Lung (tissue), 12 donors: Measurements from ENCODE around the gene KYAT1. TPM values are rescaled to one million over a fixed set of nuclear protein-coding genes. Genes with fewer than 3 reads are reported as not detected.

Experiments used
- ATAC-seq: fragments of 200-7000 bp; cut with Tn5 transposase; one replicate; pipeline ENCODE4 v1.9.1; 2020; ENCODE audit warnings: moderate number of reproducible peaks; ENCODE audit not compliant: insufficient read depth, low FRiP score
- DNase-seq, 3 donors: peaks; one replicate each; pipeline ENCODE4 v3.0.0-alpha.2; 2013 to 2017
- H3K27ac ChIP-seq, 2 donors: one replicate each; pipeline ENCODE4 v1.5.1; 2013; ENCODE audit warnings: mild to moderate bottlenecking in 2 of 2, moderate library complexity in 2 of 2, control low read depth in 1 of 2, inconsistent platforms in 1 of 2, low read depth in 1 of 2, low read length in 1 of 2
- H3K27me3 ChIP-seq, 3 donors: one replicate each; pipeline ENCODE4 v1.5.1; 2013; ENCODE audit warnings: low read length in 2 of 3; ENCODE audit not compliant: control insufficient read depth in 3 of 3, insufficient read depth in 3 of 3
- H3K36me3 ChIP-seq, 4 donors: one replicate each; pipeline ENCODE4 v1.5.1; 2013; ENCODE audit warnings: low read length in 4 of 4, mild to moderate bottlenecking in 1 of 4, moderate library complexity in 1 of 4; ENCODE audit not compliant: control insufficient read depth in 4 of 4, insufficient read depth in 4 of 4
- H3K4me1 ChIP-seq, 5 donors: one replicate each; pipeline ENCODE4 v1.5.1; 2013; ENCODE audit warnings: low read length in 5 of 5, mild to moderate bottlenecking in 2 of 5, moderate library complexity in 1 of 5; ENCODE audit not compliant: control insufficient read depth in 5 of 5, insufficient read depth in 5 of 5
- H3K4me3 ChIP-seq: one replicate; pipeline ENCODE4 v1.5.1; 2013; ENCODE audit warnings: mild to moderate bottlenecking, control low read depth, moderate library complexity
- H3K9ac ChIP-seq, 2 donors: one replicate each; pipeline ENCODE4 v1.5.1; 2013; ENCODE audit warnings: low read length in 2 of 2, control low read depth in 1 of 2; ENCODE audit not compliant: insufficient read depth in 1 of 2
- H3K9me3 ChIP-seq, 4 donors: one replicate each; pipeline ENCODE4 v1.5.1; 2013; ENCODE audit warnings: low read length in 3 of 4, mild to moderate bottlenecking in 1 of 4, moderate library complexity in 1 of 4; ENCODE audit not compliant: control insufficient read depth in 4 of 4, insufficient read depth in 3 of 4
- WGBS, 2 donors: extraction: QIAGEN DNeasy Blood & Tissue Kit; methylation state at CpG; one replicate each; pipeline ENCODE4 v1.1.7; 2013; 5-methylcytosine and 5-hydroxymethylcytosine counted together
- polyA plus RNA-seq, 2 donors: library from polyadenylated mRNA; stranded (reverse); fragments of 200-250 nt; gene quantifications; one replicate each; pipeline ENCODE4 v1.2.1, GENCODE V29; 2013
- total RNA-seq, 2 donors: library from RNA; depleted of rRNA in 1 of 2; stranded (reverse); fragments of >200 nt in 1 of 2; gene quantifications; one replicate each; pipeline ENCODE4 v1.2.1, GENCODE V29; 2014 to 2021
- TF ChIP-seq, protein P1 (sequence below): IDR thresholded peaks from 2 replicates; pipeline ENCODE4 v1.5.1; 2012; ENCODE audit warnings: mild to moderate bottlenecking; ENCODE audit errors: control extremely low read depth, extremely low read depth
- donor health status: control.
- donor health status: control.
- donor health status: Bipolar disorder and iron deficiency.
- donor health status: healthy.
- donor health status: DM: yes; HTN: yes; CAD: no.

The KYAT1 gene
- total and polyA plus RNA-seq, 4 donors: 4.5 to 7.7 (median 4.8) TPM

DNA sequence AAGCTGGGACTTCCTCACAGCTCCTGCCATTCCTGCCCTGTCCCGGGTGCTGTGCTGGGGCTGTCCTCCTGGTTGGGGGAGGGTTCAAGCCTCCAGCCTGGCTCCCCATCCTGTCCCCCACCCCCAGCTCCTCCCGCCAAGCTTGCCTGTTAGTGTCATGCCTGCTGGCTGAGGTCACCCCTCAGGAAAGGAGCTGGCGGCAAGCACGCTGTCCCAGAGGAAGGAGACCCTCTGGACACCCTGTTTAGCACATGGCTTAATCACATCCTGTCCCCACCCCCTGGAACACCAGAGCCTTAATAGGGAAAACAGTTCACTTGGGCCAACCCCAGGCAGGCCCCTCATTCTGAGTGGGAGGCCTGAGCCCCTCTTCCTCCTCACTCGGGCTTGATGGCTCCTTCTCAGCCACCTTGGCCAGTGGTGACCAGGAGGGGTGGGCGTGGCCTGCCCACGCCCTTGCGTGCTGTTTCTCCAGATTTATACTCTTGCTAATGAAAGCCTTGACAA is 29.8 kb upstream of the KYAT1 start:
- no peak overlapping the region for H3K4me3 ChIP-seq
- peaks cover 16 to 66% (median 26%) of the 10 kb centered on the region in 5 donors for H3K4me1 ChIP-seq
- peak; percentile 55 to 80 (median 68) for DNase-seq
- H3K36me3 ChIP-seq: peaks cover 17 to 42% (median 30%) of the 10 kb centered on the region in 4 donors
- ATAC-seq: peak; percentile 22
- TF ChIP-seq, protein P1, sequence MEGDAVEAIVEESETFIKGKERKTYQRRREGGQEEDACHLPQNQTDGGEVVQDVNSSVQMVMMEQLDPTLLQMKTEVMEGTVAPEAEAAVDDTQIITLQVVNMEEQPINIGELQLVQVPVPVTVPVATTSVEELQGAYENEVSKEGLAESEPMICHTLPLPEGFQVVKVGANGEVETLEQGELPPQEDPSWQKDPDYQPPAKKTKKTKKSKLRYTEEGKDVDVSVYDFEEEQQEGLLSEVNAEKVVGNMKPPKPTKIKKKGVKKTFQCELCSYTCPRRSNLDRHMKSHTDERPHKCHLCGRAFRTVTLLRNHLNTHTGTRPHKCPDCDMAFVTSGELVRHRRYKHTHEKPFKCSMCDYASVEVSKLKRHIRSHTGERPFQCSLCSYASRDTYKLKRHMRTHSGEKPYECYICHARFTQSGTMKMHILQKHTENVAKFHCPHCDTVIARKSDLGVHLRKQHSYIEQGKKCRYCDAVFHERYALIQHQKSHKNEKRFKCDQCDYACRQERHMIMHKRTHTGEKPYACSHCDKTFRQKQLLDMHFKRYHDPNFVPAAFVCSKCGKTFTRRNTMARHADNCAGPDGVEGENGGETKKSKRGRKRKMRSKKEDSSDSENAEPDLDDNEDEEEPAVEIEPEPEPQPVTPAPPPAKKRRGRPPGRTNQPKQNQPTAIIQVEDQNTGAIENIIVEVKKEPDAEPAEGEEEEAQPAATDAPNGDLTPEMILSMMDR: no peak
- 29 to 31% methylated on average over 8 of the region's 8 CpGs for WGBS, 2 donors
- no peaks in the 10 kb centered on the region for H3K9me3 ChIP-seq
- H3K27ac ChIP-seq: peak overlapping the region; percentile 82 to 90
- H3K9ac ChIP-seq: peak overlapping the region in 1 of 2 donors; percentile 3
- no peaks in the 10 kb centered on the region for H3K27me3 ChIP-seq

DNA sequence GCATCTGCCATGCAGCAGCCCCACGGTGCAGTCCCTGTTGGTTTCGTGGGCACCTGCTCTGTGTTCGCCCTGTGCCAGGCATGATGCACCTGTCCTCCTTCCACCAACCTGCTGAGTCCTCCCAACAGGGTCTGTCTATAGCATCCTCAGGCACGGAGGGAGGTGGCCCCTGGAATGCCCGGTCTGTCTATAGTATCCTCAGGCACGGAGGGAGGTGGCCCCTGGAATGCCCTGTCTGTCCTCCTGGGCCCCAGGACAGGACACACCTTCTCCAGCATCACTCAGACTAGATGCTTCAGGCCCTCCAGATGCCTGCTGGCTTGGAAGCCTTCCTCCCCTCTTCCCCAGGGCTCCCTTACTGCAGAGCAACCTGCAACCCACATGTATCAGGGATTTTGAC is 29.2 kb upstream of the KYAT1 start:
- peak in 1 of 3 donors; percentile 8 for DNase-seq
- Histone ChIP-seq H3K27me3 (no peaks in the 10 kb centered on the region), H3K4me3 (no peak overlapping the region), H3K9me3 (no peaks in the 10 kb centered on the region), H3K36me3 (peaks cover 17 to 37% (median 27%) of the 10 kb centered on the region in 4 donors), H3K4me1 (peaks cover 16 to 59% (median 24%) of the 10 kb centered on the region in 5 donors), H3K27ac (peak overlapping the region; percentile 74 to 90), H3K9ac (peak overlapping the region in 1 of 2 donors; percentile 3)
- no peak for ATAC-seq
- 75 to 82% methylated on average over 6 of the region's 6 CpGs for WGBS, 2 donors
- TF ChIP-seq, protein P1: no peak

DNA sequence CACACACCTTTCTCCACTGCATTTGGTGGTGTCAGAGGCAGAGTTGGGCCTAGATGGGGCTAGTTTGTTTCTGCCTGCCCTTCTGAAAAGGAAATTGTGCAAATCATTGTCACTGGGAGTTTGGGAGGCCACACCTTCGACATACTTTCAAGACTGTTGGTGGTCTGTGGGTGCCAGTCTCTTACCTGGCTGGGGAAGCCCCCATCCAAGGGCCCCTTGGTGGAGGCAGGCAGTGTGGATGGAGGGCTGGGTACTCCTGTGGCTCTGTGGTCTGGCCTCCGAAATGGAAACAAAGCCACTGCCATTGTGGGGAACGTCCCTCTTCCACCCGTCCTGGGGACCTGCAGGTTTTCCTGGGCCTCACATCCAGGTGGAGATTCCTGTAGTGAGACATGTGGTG is 28.1 kb upstream of the KYAT1 start:
- H3K4me3 ChIP-seq: no peak overlapping the region
- H3K27ac ChIP-seq: peak overlapping the region in 1 of 2 donors; percentile 48
- peak in 1 of 3 donors; percentile 4 for DNase-seq
- ATAC-seq: no peak
- no peaks in the 10 kb centered on the region for H3K9me3 ChIP-seq
- H3K4me1 ChIP-seq: peaks cover 16 to 54% (median 24%) of the 10 kb centered on the region in 5 donors
- WGBS, 2 donors: 71 to 86% methylated on average over 4 of the region's 4 CpGs
- no peaks in the 10 kb centered on the region for H3K27me3 ChIP-seq
- H3K9ac ChIP-seq: no peak overlapping the region
- peaks cover 17 to 35% (median 24%) of the 10 kb centered on the region in 4 donors for H3K36me3 ChIP-seq
- TF ChIP-seq, protein P1: no peak

DNA sequence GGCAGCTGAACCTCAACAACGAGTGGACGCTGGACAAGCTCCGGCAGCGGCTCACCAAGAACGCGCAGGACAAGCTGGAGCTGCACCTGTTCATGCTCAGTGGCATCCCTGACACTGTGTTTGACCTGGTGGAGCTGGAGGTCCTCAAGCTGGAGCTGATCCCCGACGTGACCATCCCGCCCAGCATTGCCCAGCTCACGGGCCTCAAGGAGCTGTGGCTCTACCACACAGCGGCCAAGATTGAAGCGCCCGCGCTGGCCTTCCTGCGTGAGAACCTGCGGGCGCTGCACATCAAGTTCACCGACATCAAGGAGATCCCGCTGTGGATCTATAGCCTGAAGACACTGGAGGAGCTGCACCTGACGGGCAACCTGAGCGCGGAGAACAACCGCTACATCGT is 26.6 kb upstream of the KYAT1 start:
- no peak overlapping the region for H3K27ac ChIP-seq
- H3K9me3 ChIP-seq: no peaks in the 10 kb centered on the region
- ATAC-seq (no peak), DNase-seq (no peak)
- H3K4me1 ChIP-seq: peaks cover 16 to 42% (median 20%) of the 10 kb centered on the region in 5 donors
- no peak overlapping the region for H3K9ac ChIP-seq
- H3K4me3 ChIP-seq: no peak overlapping the region
- H3K36me3 ChIP-seq: peaks cover 17 to 35% (median 24%) of the 10 kb centered on the region in 4 donors
- TF ChIP-seq, protein P1: no peak
- no peaks in the 10 kb centered on the region for H3K27me3 ChIP-seq
- 98% methylated on average over 24 of the region's 24 CpGs for WGBS, 2 donors
